ENCODE measurements around the gene SPX.

DNA sequence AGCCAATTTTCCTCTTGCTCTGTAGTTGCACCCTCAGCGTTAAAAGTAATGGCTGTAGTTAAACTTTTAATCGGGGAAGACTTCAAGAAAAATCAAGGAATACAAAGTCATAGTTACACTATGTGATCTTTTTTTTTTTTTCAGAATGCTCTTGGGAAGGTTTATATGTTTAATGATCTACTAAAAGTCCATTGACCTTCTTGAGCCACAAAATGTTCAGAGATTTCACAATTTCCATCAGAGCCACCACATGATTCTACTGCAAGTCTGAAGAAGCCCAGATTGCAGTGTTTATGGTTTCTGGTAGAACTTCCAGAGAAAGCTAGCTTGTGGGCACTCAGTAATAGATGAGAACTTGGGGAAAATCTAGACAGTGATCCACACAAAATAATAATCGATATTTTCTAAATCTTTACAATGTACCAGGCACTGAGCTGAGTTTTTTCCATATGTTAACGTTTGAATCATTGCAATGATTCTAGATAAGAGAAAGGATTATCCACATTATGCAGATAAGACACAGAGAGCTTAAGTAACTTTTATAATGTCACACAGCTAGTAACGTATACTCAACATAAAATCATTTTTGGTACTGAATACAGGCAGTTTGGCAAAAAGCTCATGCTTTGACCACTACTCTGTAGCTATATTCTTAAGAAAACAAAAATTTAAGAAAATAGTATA is 40.3 kb downstream of the SPX start:
- TF ChIP-seq POLR2AphosphoS5 (IDR thresholded peaks at IDR 0.05) (no peak), POLR2A (IDR thresholded peaks at IDR 0.05) (no peak), CTCF (IDR thresholded peaks at IDR 0.05) (no peak)

All from gastroesophageal sphincter (tissue), 3 donors.